ENCODE results near the gene NSF. TPM values are rescaled to one million over a fixed set of nuclear protein-coding genes. Genes with fewer than 3 reads are reported as not detected.

NSF gene
- total RNA-seq, 1 experiment from 2014 or later = 35.9 TPM

DNA sequence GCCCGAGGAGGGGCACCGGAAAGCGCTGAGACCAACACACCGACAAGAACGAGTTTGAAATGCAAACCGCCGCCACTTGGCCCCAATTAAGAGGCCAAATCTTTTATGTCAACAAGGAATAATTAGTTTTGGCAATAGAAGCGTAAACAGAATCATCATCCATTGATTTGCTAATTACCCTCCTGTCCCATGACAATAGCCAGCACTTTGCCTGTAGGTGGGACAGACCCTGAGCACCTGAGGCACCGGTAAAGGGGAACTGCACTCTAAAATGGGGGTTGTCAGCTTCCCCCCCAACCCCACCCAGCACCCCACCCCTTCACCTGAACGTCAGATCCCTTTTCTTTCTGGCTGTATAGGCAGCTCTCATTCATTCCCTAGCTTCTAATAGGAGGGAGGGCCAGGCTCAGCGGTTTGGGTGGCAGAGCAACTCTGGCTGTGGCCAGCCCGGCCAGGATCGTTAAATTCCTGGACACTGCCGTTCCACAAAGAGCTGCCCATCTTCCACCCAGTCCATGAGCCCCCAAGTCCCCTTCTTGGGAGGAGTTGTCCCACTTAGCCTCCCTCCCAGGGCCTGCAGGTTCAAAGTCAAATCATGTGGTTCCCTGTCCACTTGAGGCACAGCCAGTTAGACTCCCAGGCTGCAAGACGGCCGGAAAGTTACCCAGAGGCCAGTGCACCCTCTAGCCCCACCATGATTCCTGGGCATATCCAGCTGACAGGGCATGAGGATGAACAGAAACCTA is 182.2 kb downstream of the NSF start:
- ChIA-PET CTCF (no interaction called here), POLR2A (ENCODE audit: low non-redundant PET) (no interaction called here)
- Histone ChIP-seq H3K27ac (ENCODE audit: low read depth, low read length, poor library complexity, severe bottlenecking) (no peak overlapping the region), H3K4me1 (ENCODE audit: insufficient read depth, low read length, poor library complexity, severe bottlenecking) (no peaks in the 10 kb centered on the region), H3K4me3 (ENCODE audit: low read depth, low read length, poor library complexity, severe bottlenecking) (peak overlapping the region; percentile 47), H3K27me3 (replicated peaks; ENCODE audit: insufficient read depth, low read depth, low read length, poor library complexity) (no peaks in the 10 kb centered on the region), H3K36me3 (ENCODE audit: insufficient read depth, low read length, poor library complexity, severe bottlenecking) (no peaks in the 10 kb centered on the region), H3K9me3 (ENCODE audit: low read depth, low read length, poor library complexity, severe bottlenecking) (no peaks in the 10 kb centered on the region)
- intact Hi-C loops (cut with micrococcal nuclease; ENCODE audit: unreplicated experiment) = no loop called here
- TF ChIP-seq, protein P1, sequence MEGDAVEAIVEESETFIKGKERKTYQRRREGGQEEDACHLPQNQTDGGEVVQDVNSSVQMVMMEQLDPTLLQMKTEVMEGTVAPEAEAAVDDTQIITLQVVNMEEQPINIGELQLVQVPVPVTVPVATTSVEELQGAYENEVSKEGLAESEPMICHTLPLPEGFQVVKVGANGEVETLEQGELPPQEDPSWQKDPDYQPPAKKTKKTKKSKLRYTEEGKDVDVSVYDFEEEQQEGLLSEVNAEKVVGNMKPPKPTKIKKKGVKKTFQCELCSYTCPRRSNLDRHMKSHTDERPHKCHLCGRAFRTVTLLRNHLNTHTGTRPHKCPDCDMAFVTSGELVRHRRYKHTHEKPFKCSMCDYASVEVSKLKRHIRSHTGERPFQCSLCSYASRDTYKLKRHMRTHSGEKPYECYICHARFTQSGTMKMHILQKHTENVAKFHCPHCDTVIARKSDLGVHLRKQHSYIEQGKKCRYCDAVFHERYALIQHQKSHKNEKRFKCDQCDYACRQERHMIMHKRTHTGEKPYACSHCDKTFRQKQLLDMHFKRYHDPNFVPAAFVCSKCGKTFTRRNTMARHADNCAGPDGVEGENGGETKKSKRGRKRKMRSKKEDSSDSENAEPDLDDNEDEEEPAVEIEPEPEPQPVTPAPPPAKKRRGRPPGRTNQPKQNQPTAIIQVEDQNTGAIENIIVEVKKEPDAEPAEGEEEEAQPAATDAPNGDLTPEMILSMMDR (conservative IDR thresholded peaks at IDR 0.05; ENCODE audit: low read depth, low read length) = no peak
- no peak for TF ChIP-seq EZH2 (IDR thresholded peaks at IDR 0.05; ENCODE audit: borderline replicate concordance, low read depth, low read length, poor library complexity, severe bottlenecking)
- no peak for DNase-seq (ENCODE audit: low spot score)
- BruUV-seq (replicated peaks) = no TSS peak

DNA sequence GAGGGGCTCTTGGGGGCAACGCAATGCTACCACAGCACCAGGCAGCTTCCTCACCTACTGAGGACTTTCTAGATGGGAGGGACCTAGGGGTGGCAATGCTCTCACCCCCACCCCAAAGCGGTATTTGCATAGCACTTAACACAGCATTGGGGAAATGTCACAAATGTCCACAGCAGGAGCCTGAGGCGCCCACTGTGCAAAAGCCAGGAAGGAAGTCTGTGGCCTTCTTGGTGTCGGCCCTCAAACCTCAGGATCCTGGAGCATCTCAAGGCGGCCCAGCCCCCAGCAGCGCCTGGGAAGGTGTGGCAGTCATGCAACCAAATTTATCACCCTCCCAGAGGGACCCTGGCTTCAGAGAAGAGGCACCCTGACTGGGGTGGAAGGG is 182.7 kb downstream of the NSF start:
- no peak for DNase-seq (ENCODE audit: low spot score)
- TF ChIP-seq, protein P1 (conservative IDR thresholded peaks at IDR 0.05; ENCODE audit: low read depth, low read length) = no peak
- TF ChIP-seq EZH2 (IDR thresholded peaks at IDR 0.05; ENCODE audit: borderline replicate concordance, low read depth, low read length, poor library complexity, severe bottlenecking) = no peak
- ChIA-PET POLR2A (ENCODE audit: low non-redundant PET) (no interaction called here), CTCF (no interaction called here)
- BruUV-seq (replicated peaks) = no TSS peak
- Histone ChIP-seq H3K27me3 (replicated peaks; ENCODE audit: insufficient read depth, low read depth, low read length, poor library complexity) (no peaks in the 10 kb centered on the region), H3K4me1 (ENCODE audit: insufficient read depth, low read length, poor library complexity, severe bottlenecking) (no peaks in the 10 kb centered on the region), H3K36me3 (ENCODE audit: insufficient read depth, low read length, poor library complexity, severe bottlenecking) (no peaks in the 10 kb centered on the region), H3K27ac (ENCODE audit: low read depth, low read length, poor library complexity, severe bottlenecking) (no peak overlapping the region), H3K9me3 (ENCODE audit: low read depth, low read length, poor library complexity, severe bottlenecking) (no peaks in the 10 kb centered on the region), H3K4me3 (ENCODE audit: low read depth, low read length, poor library complexity, severe bottlenecking) (no peak overlapping the region)
- intact Hi-C loops (cut with micrococcal nuclease; ENCODE audit: unreplicated experiment) = no loop called here

DNA sequence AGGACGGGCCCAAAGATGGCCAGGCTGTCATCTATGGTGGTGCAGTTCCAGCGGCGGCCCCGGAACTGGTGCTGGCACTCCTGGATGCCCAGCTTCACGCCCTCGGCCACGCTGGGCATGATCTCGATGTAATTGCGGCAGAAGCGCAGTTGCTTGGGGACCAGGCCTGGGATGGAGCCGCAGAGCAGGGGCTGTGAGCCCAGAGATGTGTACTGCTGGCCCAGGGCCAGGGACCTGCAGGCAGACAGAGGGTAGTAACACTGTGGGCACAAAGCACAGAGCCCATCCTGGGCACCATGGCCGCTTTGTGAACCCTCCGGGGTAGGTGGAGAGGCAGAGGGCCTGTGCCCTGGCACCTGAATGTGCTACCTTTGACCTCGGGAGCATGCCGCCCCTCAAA is 183.2 kb downstream of the NSF start:
- Histone ChIP-seq H3K27me3 (replicated peaks; ENCODE audit: insufficient read depth, low read depth, low read length, poor library complexity) (no peaks in the 10 kb centered on the region), H3K27ac (ENCODE audit: low read depth, low read length, poor library complexity, severe bottlenecking) (no peak overlapping the region), H3K4me3 (ENCODE audit: low read depth, low read length, poor library complexity, severe bottlenecking) (no peak overlapping the region), H3K4me1 (ENCODE audit: insufficient read depth, low read length, poor library complexity, severe bottlenecking) (no peaks in the 10 kb centered on the region), H3K36me3 (ENCODE audit: insufficient read depth, low read length, poor library complexity, severe bottlenecking) (no peaks in the 10 kb centered on the region), H3K9me3 (ENCODE audit: low read depth, low read length, poor library complexity, severe bottlenecking) (no peaks in the 10 kb centered on the region)
- no peak for DNase-seq (ENCODE audit: low spot score)
- BruUV-seq (replicated peaks) = no TSS peak
- intact Hi-C loops (cut with micrococcal nuclease; ENCODE audit: unreplicated experiment) = no loop called here
- POLR2A ChIA-PET (ENCODE audit: low non-redundant PET) = no interaction called here
- CTCF ChIA-PET = no interaction called here
- TF ChIP-seq, protein P1 (conservative IDR thresholded peaks at IDR 0.05; ENCODE audit: low read depth, low read length) = no peak
- TF ChIP-seq EZH2 (IDR thresholded peaks at IDR 0.05; ENCODE audit: borderline replicate concordance, low read depth, low read length, poor library complexity, severe bottlenecking) = no peak

Data from A673 (cell line).